CD4-positive, CD25-positive, alpha-beta regulatory T cell (primary cell): ENCODE results near the gene SPINK8. TPM values are rescaled to one million over a fixed set of nuclear protein-coding genes. Genes with fewer than 3 reads are reported as not detected.

Experiments used
- ATAC-seq, 2 donors: fragments of 150-1000 bp; cut with Tn5 transposase; one replicate each; pipeline ENCODE4 v1.10.0; 2021; ENCODE audit warnings: low read depth in 2 of 2, moderate number of reproducible peaks in 2 of 2, moderate library complexity in 1 of 2
- DNase-seq, 3 donors: peaks; one replicate each; pipeline versions ENCODE4 v3.0.0 to v3.0.0-alpha.2; 2012 to 2022; ENCODE audit warnings: mixed read lengths in 1 of 3
- H3K27ac ChIP-seq: one replicate; pipeline ENCODE4 v1.7.0; 2013; ENCODE audit warnings: mild to moderate bottlenecking, low read length; ENCODE audit not compliant: insufficient read depth, poor library complexity, severe bottlenecking
- H3K27me3 ChIP-seq: one replicate; pipeline ENCODE4 v1.7.0; 2013; ENCODE audit warnings: low read length; ENCODE audit not compliant: control insufficient read depth, insufficient read depth
- H3K36me3 ChIP-seq: one replicate; pipeline ENCODE4 v1.7.0; 2013; ENCODE audit warnings: mild to moderate bottlenecking, low read length, moderate library complexity; ENCODE audit not compliant: control insufficient read depth, insufficient read depth
- H3K4me1 ChIP-seq: 2 replicates; pipeline ENCODE4 v1.7.0; 2013; ENCODE audit warnings: mild to moderate bottlenecking, low read length; ENCODE audit not compliant: insufficient read depth, control insufficient read depth, poor library complexity, severe bottlenecking
- H3K4me3 ChIP-seq: one replicate; pipeline ENCODE4 v1.7.0; 2013; ENCODE audit warnings: low read depth, mild to moderate bottlenecking, low read length, moderate library complexity
- H3K9me3 ChIP-seq, 2 experiments: 1 replicate in 1 of 2; 2 replicates in 1 of 2; pipeline ENCODE4 v1.7.0; 2013; ENCODE audit warnings: low read length in 2 of 2, mild to moderate bottlenecking in 1 of 2, moderate library complexity in 1 of 2; ENCODE audit not compliant: control insufficient read depth in 2 of 2
- H3K27ac Mint-ChIP-seq, 3 donors: one replicate each; pipeline ENCODE4 v1.8.0; 2020 to 2022; ENCODE audit warnings: mild to moderate bottlenecking in 3 of 3, mixed read lengths in 3 of 3, moderate library complexity in 2 of 3
- H3K27me3 Mint-ChIP-seq: one replicate; pipeline ENCODE4 v1.8.0; 2022; ENCODE audit warnings: mild to moderate bottlenecking, mixed read lengths
- H3K36me3 Mint-ChIP-seq: one replicate; pipeline ENCODE4 v1.8.0; 2020; ENCODE audit warnings: mixed read lengths
- H3K4me1 Mint-ChIP-seq, 4 donors: one replicate each; pipeline ENCODE4 v1.8.0; 2020 to 2022; ENCODE audit warnings: mixed read lengths in 4 of 4, mild to moderate bottlenecking in 1 of 4
- H3K4me3 Mint-ChIP-seq, 4 donors: one replicate each; pipeline ENCODE4 v1.8.0; 2020 to 2022; ENCODE audit warnings: mild to moderate bottlenecking in 4 of 4, mixed read lengths in 4 of 4, moderate library complexity in 3 of 4
- H3K9me3 Mint-ChIP-seq, 7 donors: one replicate each; pipeline ENCODE4 v1.8.0; 2020 to 2022; ENCODE audit warnings: mixed read lengths in 7 of 7, mild to moderate bottlenecking in 3 of 7, moderate library complexity in 2 of 7
- polyA plus RNA-seq, 4 donors: library from polyadenylated mRNA; unstranded; fragments of 300-500 nt; fragmentation: Illumina TruSeq; gene quantifications; one replicate each; pipeline ENCODE4 v1.2.3, GENCODE V29; 2021
- total RNA-seq: library from RNA; stranded (reverse); gene quantifications from one replicate; pipeline ENCODE4 v1.2.3, GENCODE V29; 2022

SPINK8 gene
- total and polyA plus RNA-seq, 5 donors from 2014 or later = not detected

DNA sequence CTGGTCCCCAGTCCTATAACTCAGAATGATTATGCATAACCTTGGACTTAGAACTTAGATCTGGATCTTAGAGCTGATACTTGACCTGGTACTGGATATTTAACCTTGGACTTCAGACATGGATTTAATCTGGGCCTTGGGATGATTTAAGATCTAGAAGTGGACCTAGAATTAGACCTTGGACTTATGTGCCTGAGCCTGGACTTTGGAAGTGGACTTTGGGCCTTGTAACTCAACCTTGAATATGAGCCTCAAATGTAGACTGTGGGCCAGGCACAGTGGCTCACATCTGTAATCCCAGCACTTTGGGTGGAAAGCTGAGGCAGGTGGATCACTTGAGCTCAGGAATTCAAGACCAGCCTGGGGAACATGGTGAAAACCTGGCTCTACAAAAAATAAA is 46.4 kb downstream of the SPINK8 start:
- Mint-ChIP-seq H3K27ac (no peak overlapping the region), H3K27me3 (no peaks in the 10 kb centered on the region), H3K36me3 (peaks cover 28% of the 10 kb centered on the region), H3K4me3 (no peak overlapping the region), H3K9me3 (no peaks in the 10 kb centered on the region), H3K4me1 (peaks cover 0 to 8% (median 5%) of the 10 kb centered on the region in 4 donors)
- Histone ChIP-seq H3K4me1 (no peaks in the 10 kb centered on the region), H3K4me3 (no peak overlapping the region), H3K27ac (no peak overlapping the region), H3K36me3 (peaks cover 6% of the 10 kb centered on the region), H3K9me3 (no peaks in the 10 kb centered on the region), H3K27me3 (no peaks in the 10 kb centered on the region)
- DNase-seq (no peak), ATAC-seq (no peak)

- H3K27ac Mint-ChIP-seq = peak overlapping the region in 1 of 3 donors; percentile 35
- ATAC-seq (no peak), DNase-seq (no peak)
- H3K27me3 ChIP-seq = no peaks in the 10 kb centered on the region
- no peaks in the 10 kb centered on the region for H3K9me3 ChIP-seq
- H3K4me1 ChIP-seq = no peaks in the 10 kb centered on the region
- no peak overlapping the region for H3K27ac ChIP-seq
- H3K9me3 Mint-ChIP-seq = no peaks in the 10 kb centered on the region
- no peak overlapping the region for H3K4me3 ChIP-seq
- no peaks in the 10 kb centered on the region for H3K27me3 Mint-ChIP-seq
- peaks cover 0 to 8% (median 6%) of the 10 kb centered on the region in 4 donors for H3K4me1 Mint-ChIP-seq
- peaks cover 26% of the 10 kb centered on the region for H3K36me3 Mint-ChIP-seq
- H3K36me3 ChIP-seq = peaks cover 6% of the 10 kb centered on the region
- H3K4me3 Mint-ChIP-seq = no peak overlapping the region
Measured at GRCh38 chr3:48286308-48286707, 47.2 kb downstream of the SPINK8 start.

DNA sequence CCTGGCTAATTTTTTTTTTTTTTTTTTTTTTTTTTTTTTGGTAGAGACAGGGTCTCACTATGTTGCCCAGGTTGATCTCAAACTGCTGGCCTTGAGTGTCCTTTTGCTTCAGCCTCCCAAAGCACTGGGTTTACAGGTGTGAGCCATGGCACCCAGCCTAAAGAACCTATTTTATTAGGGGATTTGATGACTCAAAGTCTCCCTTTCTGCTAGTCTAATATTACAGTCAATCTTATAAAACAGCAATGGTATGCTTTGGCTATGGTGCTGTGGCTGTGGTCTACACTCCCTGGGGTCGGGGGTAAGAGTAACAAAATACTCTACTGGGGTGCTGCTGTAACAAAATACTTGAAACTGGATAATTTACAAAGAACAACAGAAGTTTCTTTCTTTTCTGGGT is 47.8 kb downstream of the SPINK8 start:
- no peak for ATAC-seq
- Histone ChIP-seq H3K4me3 (no peak overlapping the region), H3K9me3 (no peaks in the 10 kb centered on the region), H3K27me3 (no peaks in the 10 kb centered on the region), H3K36me3 (peaks cover 6% of the 10 kb centered on the region), H3K4me1 (no peaks in the 10 kb centered on the region), H3K27ac (no peak overlapping the region)
- H3K27me3 Mint-ChIP-seq = no peaks in the 10 kb centered on the region
- H3K9me3 Mint-ChIP-seq = no peaks in the 10 kb centered on the region
- no peak overlapping the region for H3K27ac Mint-ChIP-seq
- peaks cover 0 to 8% (median 6%) of the 10 kb centered on the region in 4 donors for H3K4me1 Mint-ChIP-seq
- H3K36me3 Mint-ChIP-seq = peaks cover 21% of the 10 kb centered on the region
- DNase-seq = no peak
- H3K4me3 Mint-ChIP-seq = no peak overlapping the region

DNA sequence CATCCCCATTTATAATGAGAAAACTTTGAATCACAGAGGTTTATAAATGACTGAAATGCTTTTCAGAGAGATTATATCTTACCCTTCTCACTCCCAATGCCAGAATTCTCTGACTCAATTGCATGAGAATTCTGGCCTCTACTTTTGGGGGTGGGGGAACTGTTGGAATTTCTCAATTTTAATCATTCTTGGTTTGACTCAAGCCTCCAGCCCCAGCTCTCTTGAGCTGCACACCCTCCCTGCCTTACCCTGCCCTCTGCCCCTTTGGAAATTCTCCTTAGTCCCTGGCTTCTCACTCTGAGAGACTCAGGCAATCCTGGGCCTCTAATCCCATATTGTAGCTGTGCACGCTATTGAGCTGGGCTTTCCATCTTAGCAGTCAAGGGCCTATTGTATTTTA is 48.3 kb downstream of the SPINK8 start:
- Histone ChIP-seq H3K4me1 (no peaks in the 10 kb centered on the region), H3K36me3 (peaks cover 6% of the 10 kb centered on the region), H3K4me3 (no peak overlapping the region), H3K27ac (no peak overlapping the region), H3K27me3 (no peaks in the 10 kb centered on the region), H3K9me3 (no peaks in the 10 kb centered on the region)
- no peaks in the 10 kb centered on the region for H3K9me3 Mint-ChIP-seq
- H3K4me3 Mint-ChIP-seq = no peak overlapping the region
- DNase-seq (no peak), ATAC-seq (no peak)
- H3K36me3 Mint-ChIP-seq = peaks cover 21% of the 10 kb centered on the region
- H3K27me3 Mint-ChIP-seq = no peaks in the 10 kb centered on the region
- no peak overlapping the region for H3K27ac Mint-ChIP-seq
- peaks cover 0 to 8% (median 6%) of the 10 kb centered on the region in 4 donors for H3K4me1 Mint-ChIP-seq

DNA sequence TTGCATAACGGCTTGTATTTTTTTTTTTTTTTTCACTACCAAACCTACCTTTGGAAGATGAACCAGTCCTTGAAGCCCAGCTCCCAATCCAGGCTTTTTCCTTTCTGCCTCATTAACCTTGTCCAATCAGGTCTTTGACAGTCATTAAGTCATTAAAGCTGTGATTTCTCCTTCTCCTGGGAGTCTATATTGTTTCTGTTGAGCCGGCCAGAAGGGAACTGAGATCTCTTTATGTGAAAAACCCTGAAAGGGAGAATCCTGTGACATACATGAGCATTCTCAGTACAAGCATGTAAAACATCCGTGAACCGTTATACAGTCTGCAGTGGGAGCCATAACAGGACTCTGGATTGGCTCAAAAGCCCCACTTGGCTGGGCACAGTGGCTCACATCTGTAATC is 52.6 kb downstream of the SPINK8 start:
- no peak overlapping the region for H3K4me3 Mint-ChIP-seq
- Histone ChIP-seq H3K9me3 (no peaks in the 10 kb centered on the region), H3K27me3 (no peaks in the 10 kb centered on the region), H3K36me3 (no peaks in the 10 kb centered on the region), H3K4me1 (no peaks in the 10 kb centered on the region), H3K27ac (no peak overlapping the region), H3K4me3 (no peak overlapping the region)
- DNase-seq (no peak), ATAC-seq (no peak)
- H3K27ac Mint-ChIP-seq = no peak overlapping the region
- peaks cover 3% of the 10 kb centered on the region for H3K36me3 Mint-ChIP-seq
- H3K9me3 Mint-ChIP-seq = no peaks in the 10 kb centered on the region
- H3K27me3 Mint-ChIP-seq = no peaks in the 10 kb centered on the region
- peaks cover 0 to 7% (median 2%) of the 10 kb centered on the region in 4 donors for H3K4me1 Mint-ChIP-seq

DNA sequence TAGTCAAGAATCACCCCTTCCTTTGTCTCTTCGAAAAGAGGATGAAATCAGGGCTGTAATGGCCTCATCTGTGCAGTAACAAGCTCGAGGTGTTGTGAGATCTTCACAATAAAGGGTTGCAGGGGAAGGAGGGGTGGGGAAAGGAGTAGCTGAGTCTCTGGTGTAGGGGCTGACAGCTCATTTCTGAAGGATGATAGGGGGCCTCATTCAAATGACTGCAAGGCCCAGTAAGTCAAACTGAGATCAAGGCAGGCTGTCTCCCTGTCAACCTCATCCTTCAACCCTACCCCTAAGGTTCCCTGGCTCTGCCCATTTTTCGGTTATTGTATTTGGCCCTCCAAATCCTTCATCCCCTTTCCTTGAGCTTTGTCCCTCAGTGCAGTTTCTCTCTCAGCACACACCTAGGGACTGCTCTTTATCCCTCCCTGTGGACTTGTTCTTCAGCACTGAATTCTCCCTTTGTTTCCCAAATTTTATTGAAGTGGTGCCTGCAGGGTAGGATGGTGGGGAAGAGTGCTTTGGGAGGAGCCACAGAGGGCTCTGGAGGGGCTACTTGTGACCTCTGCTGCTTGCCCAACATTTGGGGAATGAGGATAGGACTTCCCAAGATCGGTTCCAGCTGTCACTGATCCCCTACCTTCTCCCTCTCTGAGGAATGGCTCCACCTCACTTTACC is 54.4 kb downstream of the SPINK8 start:
- Histone ChIP-seq H3K9me3 (no peaks in the 10 kb centered on the region), H3K27ac (no peak overlapping the region), H3K4me1 (no peaks in the 10 kb centered on the region), H3K4me3 (no peak overlapping the region), H3K27me3 (no peaks in the 10 kb centered on the region), H3K36me3 (no peaks in the 10 kb centered on the region)
- Mint-ChIP-seq H3K4me3 (no peak overlapping the region), H3K27ac (peak overlapping the region in 1 of 3 donors; percentile 80), H3K9me3 (no peaks in the 10 kb centered on the region), H3K4me1 (peaks cover 0 to 7% (median 2%) of the 10 kb centered on the region in 4 donors), H3K27me3 (no peaks in the 10 kb centered on the region), H3K36me3 (peaks cover 3% of the 10 kb centered on the region)
- no peak for DNase-seq
- ATAC-seq = no peak

GRCh38 chr3:48276911-48277641 is 56.4 kb downstream of the SPINK8 start:
- Mint-ChIP-seq H3K4me1 (peaks cover 0 to 11% (median 0%) of the 10 kb centered on the region in 4 donors), H3K4me3 (no peak overlapping the region), H3K36me3 (peaks cover 3% of the 10 kb centered on the region), H3K9me3 (no peaks in the 10 kb centered on the region), H3K27me3 (no peaks in the 10 kb centered on the region), H3K27ac (no peak overlapping the region)
- DNase-seq = no peak
- ATAC-seq = no peak
- Histone ChIP-seq H3K27me3 (no peaks in the 10 kb centered on the region), H3K9me3 (no peaks in the 10 kb centered on the region), H3K27ac (no peak overlapping the region), H3K4me3 (no peak overlapping the region), H3K36me3 (no peaks in the 10 kb centered on the region), H3K4me1 (no peaks in the 10 kb centered on the region)
